Mesodermal cell (in vitro differentiated cells): ENCODE data around the gene WDPCP.
"Not testable (repeated sequence)": the region's sequence is repeated elsewhere in the genome, so short reads cannot be mapped to it uniquely, and the experiment has no call there.

ENCODE experiments used
- H3K27ac ChIP-seq: 2 replicates; pipeline ENCODE4 v1.7.0; 2013; ENCODE audit warnings: mild to moderate bottlenecking, low read depth, low read length, moderate library complexity; ENCODE audit not compliant: severe bottlenecking
- H3K36me3 ChIP-seq: 2 replicates; pipeline ENCODE4 v1.7.1; 2013; ENCODE audit warnings: mild to moderate bottlenecking, low read length, moderate library complexity; ENCODE audit not compliant: control insufficient read depth, insufficient read depth
- H3K4me1 ChIP-seq: one replicate; pipeline ENCODE4 v1.7.1; 2013; ENCODE audit warnings: mild to moderate bottlenecking, low read length; ENCODE audit not compliant: insufficient read depth, control insufficient read depth, poor library complexity, severe bottlenecking
- H3K4me3 ChIP-seq: 2 replicates; pipeline ENCODE4 v1.7.0; 2013; ENCODE audit warnings: low read length, control low read depth, mild to moderate bottlenecking; ENCODE audit not compliant: insufficient read depth, poor library complexity, severe bottlenecking; ENCODE audit errors: extremely low read depth
- H3K9me3 ChIP-seq: 2 replicates; pipeline ENCODE4 v1.7.1; 2013; ENCODE audit warnings: mild to moderate bottlenecking, low read length, moderate library complexity; ENCODE audit not compliant: control insufficient read depth
- whole genome bisulfite sequencing, 2 experiments: methylation state at CpG; one replicate each; pipeline ENCODE4 v1.1.5; 2013; ENCODE audit warnings: missing lambda C conversion rate in 2 of 2; ENCODE audit not compliant: insufficient coverage in 2 of 2; 5-methylcytosine and 5-hydroxymethylcytosine counted together

Gene WDPCP

GRCh38 chr2:63078852-63079606 is 509.2 kb downstream of the WDPCP start:
- Histone ChIP-seq H3K4me1 (no peaks in the 10 kb centered on the region), H3K27ac (no peak overlapping the region), H3K9me3 (no peaks in the 10 kb centered on the region), H3K36me3 (no peaks in the 10 kb centered on the region), H3K4me3 (no peak overlapping the region)
- WGBS, 2 experiments: 62 to 90% methylated on average over 1 to 2 of the region's 4 CpGs

- not testable (repeated sequence) for H3K27ac ChIP-seq, H3K4me3 ChIP-seq, H3K9me3 ChIP-seq, H3K4me1 ChIP-seq, H3K36me3 ChIP-seq
- WGBS, 2 experiments: 90% methylated on average over 2 of the region's 4 CpGs; no CpG with 5 or more reads in 1 of the 2 experiments
Measured at GRCh38 chr2:63074399-63074798, 513.9 kb downstream of the WDPCP start.

GRCh38 chr2:63073994-63074393 is 514.3 kb downstream of the WDPCP start:
- 100% methylated on average over 1 of the region's 3 CpGs; no CpG with 5 or more reads in 1 of the 2 experiments for WGBS, 2 experiments
- H3K4me1 ChIP-seq: no peaks in the 10 kb centered on the region
- H3K9me3 ChIP-seq: no peaks in the 10 kb centered on the region
- H3K4me3 ChIP-seq: no peak overlapping the region
- H3K27ac ChIP-seq: no peak overlapping the region
- no peaks in the 10 kb centered on the region for H3K36me3 ChIP-seq

GRCh38 chr2:63071664-63072063 is 516.6 kb downstream of the WDPCP start:
- Histone ChIP-seq H3K4me1 (no peaks in the 10 kb centered on the region), H3K4me3 (no peak overlapping the region), H3K27ac (no peak overlapping the region), H3K36me3 (no peaks in the 10 kb centered on the region), H3K9me3 (no peaks in the 10 kb centered on the region)
- WGBS, 2 experiments: 88 to 92% methylated on average over 2 of the region's 2 CpGs
